ENCODE measurements around the gene SLC16A12. TPM values are rescaled to one million over a fixed set of nuclear protein-coding genes. Genes with fewer than 3 reads are reported as not detected.

Gene SLC16A12
- total RNA-seq, 1 donor from 2014 or later, result 1.6 TPM

GRCh38 chr10:89478085-89478738 lies 57.2 kb downstream of the SLC16A12 start:
- H3K9ac ChIP-seq (ENCODE audit: low read depth in 1 of 3, low read length in 3 of 3), result no peak overlapping the region

GRCh38 chr10:89476150-89476549 lies 59.2 kb downstream of the SLC16A12 start:
- Histone ChIP-seq H3K27me3 (ENCODE audit: control insufficient read depth in 3 of 3, insufficient read depth in 3 of 3, low read length in 3 of 3) (no peaks in the 10 kb centered on the region), H3K9ac (ENCODE audit: low read depth in 1 of 3, low read length in 3 of 3) (peak overlapping the region in 1 of 3 donors; percentile 26), H3K36me3 (ENCODE audit: control insufficient read depth in 3 of 3, insufficient read depth in 3 of 3, low read length in 3 of 3) (no peaks in the 10 kb centered on the region), H3K4me3 (ENCODE audit: low read length in 3 of 3) (no peak overlapping the region), H3K4me1 (ENCODE audit: control insufficient read depth in 3 of 3, insufficient read depth in 3 of 3, low read length in 3 of 3) (peaks cover 24 to 28% (median 26%) of the 10 kb centered on the region in 3 donors), H3K9me3 (ENCODE audit: control insufficient read depth in 3 of 3, low read length in 3 of 3) (no peaks in the 10 kb centered on the region), H3K27ac (ENCODE audit: low read depth, low read length) (peak overlapping the region; percentile 36)

More at GRCh38 chr10:89478085-89478738, 57.2 kb downstream of the SLC16A12 start:
- Histone ChIP-seq H3K4me1 (ENCODE audit: control insufficient read depth in 3 of 3, insufficient read depth in 3 of 3, low read length in 3 of 3) (peaks cover 24 to 28% (median 26%) of the 10 kb centered on the region in 3 donors), H3K4me3 (ENCODE audit: low read length in 3 of 3) (no peak overlapping the region), H3K9me3 (ENCODE audit: control insufficient read depth in 3 of 3, low read length in 3 of 3) (no peaks in the 10 kb centered on the region), H3K36me3 (ENCODE audit: control insufficient read depth in 3 of 3, insufficient read depth in 3 of 3, low read length in 3 of 3) (no peaks in the 10 kb centered on the region), H3K27me3 (ENCODE audit: control insufficient read depth in 3 of 3, insufficient read depth in 3 of 3, low read length in 3 of 3) (no peaks in the 10 kb centered on the region), H3K27ac (ENCODE audit: low read depth, low read length) (no peak overlapping the region)

GRCh38 chr10:89475591-89475998 lies 59.8 kb downstream of the SLC16A12 start:
- H3K9me3 ChIP-seq (ENCODE audit: control insufficient read depth in 3 of 3, low read length in 3 of 3), result no peaks in the 10 kb centered on the region
- H3K27me3 ChIP-seq (ENCODE audit: control insufficient read depth in 3 of 3, insufficient read depth in 3 of 3, low read length in 3 of 3), result no peaks in the 10 kb centered on the region
- peaks cover 21 to 28% (median 24%) of the 10 kb centered on the region in 3 donors for H3K4me1 ChIP-seq (ENCODE audit: control insufficient read depth in 3 of 3, insufficient read depth in 3 of 3, low read length in 3 of 3)
- H3K27ac ChIP-seq (ENCODE audit: low read depth, low read length), result no peak overlapping the region
- no peaks in the 10 kb centered on the region for H3K36me3 ChIP-seq (ENCODE audit: control insufficient read depth in 3 of 3, insufficient read depth in 3 of 3, low read length in 3 of 3)
- no peak overlapping the region for H3K4me3 ChIP-seq (ENCODE audit: low read length in 3 of 3)
- peak overlapping the region in 1 of 3 donors; percentile 26 for H3K9ac ChIP-seq (ENCODE audit: low read depth in 1 of 3, low read length in 3 of 3)

- Histone ChIP-seq H3K9ac (ENCODE audit: low read depth in 1 of 3, low read length in 3 of 3) (no peak overlapping the region), H3K4me1 (ENCODE audit: control insufficient read depth in 3 of 3, insufficient read depth in 3 of 3, low read length in 3 of 3) (peaks cover 17 to 28% (median 24%) of the 10 kb centered on the region in 3 donors), H3K27me3 (ENCODE audit: control insufficient read depth in 3 of 3, insufficient read depth in 3 of 3, low read length in 3 of 3) (no peaks in the 10 kb centered on the region), H3K9me3 (ENCODE audit: control insufficient read depth in 3 of 3, low read length in 3 of 3) (no peaks in the 10 kb centered on the region), H3K4me3 (ENCODE audit: low read length in 3 of 3) (no peak overlapping the region), H3K36me3 (ENCODE audit: control insufficient read depth in 3 of 3, insufficient read depth in 3 of 3, low read length in 3 of 3) (no peaks in the 10 kb centered on the region), H3K27ac (ENCODE audit: low read depth, low read length) (no peak overlapping the region)
Observed at GRCh38 chr10:89475125-89475524, 60.3 kb downstream of the SLC16A12 start.

- Histone ChIP-seq H3K4me3 (ENCODE audit: low read length in 3 of 3) (no peak overlapping the region), H3K27me3 (ENCODE audit: control insufficient read depth in 3 of 3, insufficient read depth in 3 of 3, low read length in 3 of 3) (no peaks in the 10 kb centered on the region), H3K4me1 (ENCODE audit: control insufficient read depth in 3 of 3, insufficient read depth in 3 of 3, low read length in 3 of 3) (peaks cover 11 to 28% (median 24%) of the 10 kb centered on the region in 3 donors), H3K36me3 (ENCODE audit: control insufficient read depth in 3 of 3, insufficient read depth in 3 of 3, low read length in 3 of 3) (no peaks in the 10 kb centered on the region), H3K9me3 (ENCODE audit: control insufficient read depth in 3 of 3, low read length in 3 of 3) (no peaks in the 10 kb centered on the region), H3K27ac (ENCODE audit: low read depth, low read length) (no peak overlapping the region), H3K9ac (ENCODE audit: low read depth in 1 of 3, low read length in 3 of 3) (no peak overlapping the region)
Observed at GRCh38 chr10:89474452-89474851, 60.9 kb downstream of the SLC16A12 start.

- Histone ChIP-seq H3K4me1 (ENCODE audit: control insufficient read depth in 3 of 3, insufficient read depth in 3 of 3, low read length in 3 of 3) (peaks cover 4 to 7% (median 6%) of the 10 kb centered on the region in 3 donors), H3K9ac (ENCODE audit: low read depth in 1 of 3, low read length in 3 of 3) (no peak overlapping the region), H3K4me3 (ENCODE audit: low read length in 3 of 3) (no peak overlapping the region), H3K27me3 (ENCODE audit: control insufficient read depth in 3 of 3, insufficient read depth in 3 of 3, low read length in 3 of 3) (no peaks in the 10 kb centered on the region), H3K9me3 (ENCODE audit: control insufficient read depth in 3 of 3, low read length in 3 of 3) (no peaks in the 10 kb centered on the region), H3K36me3 (ENCODE audit: control insufficient read depth in 3 of 3, insufficient read depth in 3 of 3, low read length in 3 of 3) (no peaks in the 10 kb centered on the region), H3K27ac (ENCODE audit: low read depth, low read length) (no peak overlapping the region)
Observed at GRCh38 chr10:89471110-89471809, 64.1 kb downstream of the SLC16A12 start.

GRCh38 chr10:89470628-89471027 lies 64.8 kb downstream of the SLC16A12 start:
- H3K36me3 ChIP-seq (ENCODE audit: control insufficient read depth in 3 of 3, insufficient read depth in 3 of 3, low read length in 3 of 3), result no peaks in the 10 kb centered on the region
- H3K9me3 ChIP-seq (ENCODE audit: control insufficient read depth in 3 of 3, low read length in 3 of 3), result no peaks in the 10 kb centered on the region
- H3K9ac ChIP-seq (ENCODE audit: low read depth in 1 of 3, low read length in 3 of 3), result no peak overlapping the region
- no peaks in the 10 kb centered on the region for H3K27me3 ChIP-seq (ENCODE audit: control insufficient read depth in 3 of 3, insufficient read depth in 3 of 3, low read length in 3 of 3)
- no peak overlapping the region for H3K27ac ChIP-seq (ENCODE audit: low read depth, low read length)
- H3K4me1 ChIP-seq (ENCODE audit: control insufficient read depth in 3 of 3, insufficient read depth in 3 of 3, low read length in 3 of 3), result peaks cover 0 to 2% (median 1%) of the 10 kb centered on the region in 3 donors
- H3K4me3 ChIP-seq (ENCODE audit: low read length in 3 of 3), result no peak overlapping the region

GRCh38 chr10:89469517-89469916 lies 65.9 kb downstream of the SLC16A12 start:
- Histone ChIP-seq H3K4me3 (ENCODE audit: low read length in 3 of 3) (no peak overlapping the region), H3K9ac (ENCODE audit: low read depth in 1 of 3, low read length in 3 of 3) (no peak overlapping the region), H3K36me3 (ENCODE audit: control insufficient read depth in 3 of 3, insufficient read depth in 3 of 3, low read length in 3 of 3) (no peaks in the 10 kb centered on the region), H3K27ac (ENCODE audit: low read depth, low read length) (no peak overlapping the region), H3K4me1 (ENCODE audit: control insufficient read depth in 3 of 3, insufficient read depth in 3 of 3, low read length in 3 of 3) (peaks cover 0 to 2% (median 0%) of the 10 kb centered on the region in 3 donors), H3K27me3 (ENCODE audit: control insufficient read depth in 3 of 3, insufficient read depth in 3 of 3, low read length in 3 of 3) (no peaks in the 10 kb centered on the region), H3K9me3 (ENCODE audit: control insufficient read depth in 3 of 3, low read length in 3 of 3) (no peaks in the 10 kb centered on the region)

- Histone ChIP-seq H3K9ac (ENCODE audit: low read depth in 1 of 3, low read length in 3 of 3) (no peak overlapping the region), H3K27ac (ENCODE audit: low read depth, low read length) (no peak overlapping the region), H3K4me3 (ENCODE audit: low read length in 3 of 3) (no peak overlapping the region), H3K27me3 (ENCODE audit: control insufficient read depth in 3 of 3, insufficient read depth in 3 of 3, low read length in 3 of 3) (no peaks in the 10 kb centered on the region), H3K9me3 (ENCODE audit: control insufficient read depth in 3 of 3, low read length in 3 of 3) (no peaks in the 10 kb centered on the region), H3K36me3 (ENCODE audit: control insufficient read depth in 3 of 3, insufficient read depth in 3 of 3, low read length in 3 of 3) (no peaks in the 10 kb centered on the region), H3K4me1 (ENCODE audit: control insufficient read depth in 3 of 3, insufficient read depth in 3 of 3, low read length in 3 of 3) (peaks cover 0 to 2% (median 0%) of the 10 kb centered on the region in 3 donors)
Observed at GRCh38 chr10:89468191-89468965, 67.0 kb downstream of the SLC16A12 start.

All from skeletal muscle tissue (tissue), 4 donors.